H1 (cell line): Measurements from ENCODE around the gene C16orf90. TPM values are rescaled to one million over a fixed set of nuclear protein-coding genes. Genes with fewer than 3 reads are reported as not detected.

Experiments used
- CTCF ChIA-PET: fragments of 300-600 bp; sonication (Branson Sonifier 250); formaldehyde crosslinking; loops from one replicate; lab custom pipeline; 2021; ENCODE audit not compliant: partially characterized antibody; lab: Charles Lee
- POLR2A ChIA-PET: fragments of 300-600 bp; sonication (Branson Sonifier 250); formaldehyde crosslinking; loops from one replicate; lab custom pipeline; 2021; ENCODE audit warnings: inconsistent platforms; ENCODE audit not compliant: partially characterized antibody; lab: Charles Lee
- DNase-seq, 2 experiments: peaks; one replicate each; pipeline versions ENCODE4 v3.0.0 to v3.0.0-alpha.2; 2010 to 2022; ENCODE audit warnings: low spot score in 2 of 2, low read depth in 1 of 2, mixed read lengths in 1 of 2
- FAIRE-seq: peaks from 2 replicates; lab custom pipeline; 2011; peaks lifted over from hg19 to GRCh38; lab: Jason Lieb, UNC
- H2AFZ ChIP-seq: 2 replicates; pipeline ENCODE4 v1.8.1; 2012; ENCODE audit warnings: low read length, inconsistent platforms
- H2AK5ac ChIP-seq: 2 replicates; pipeline ENCODE4 v1.6.1; 2013; ENCODE audit warnings: low read depth, low read length
- H2BK120ac ChIP-seq: replicated peaks from 2 replicates; pipeline ENCODE3; 2013; ENCODE audit warnings: low read depth, low read length, inconsistent platforms
- H2BK12ac ChIP-seq: 2 replicates; pipeline ENCODE4 v1.6.1; 2013; ENCODE audit warnings: low read depth, low read length
- H2BK15ac ChIP-seq: 2 replicates; pipeline ENCODE4 v1.6.1; 2013; ENCODE audit warnings: low read length
- H2BK20ac ChIP-seq: 2 replicates; pipeline ENCODE4 v1.6.1; 2013; ENCODE audit warnings: low read length
- H2BK5ac ChIP-seq: 2 replicates; pipeline ENCODE4 v1.6.1; 2013; ENCODE audit warnings: low read depth, low read length
- H3K14ac ChIP-seq: 2 replicates; pipeline ENCODE4 v1.6.1; 2013; ENCODE audit warnings: inconsistent platforms; ENCODE audit not compliant: insufficient read length
- H3K18ac ChIP-seq: 2 replicates; pipeline ENCODE4 v1.6.1; 2013; ENCODE audit warnings: low read length; ENCODE audit errors: extremely low read depth
- H3K23ac ChIP-seq: 2 replicates; pipeline ENCODE4 v1.6.1; 2013; ENCODE audit warnings: inconsistent platforms; ENCODE audit not compliant: insufficient read length
- H3K23me2 ChIP-seq: 2 replicates; pipeline ENCODE4 v1.6.1; 2013; ENCODE audit warnings: low read depth, low read length
- H3K27ac ChIP-seq: 2 replicates; pipeline ENCODE4 v1.6.1; 2011; ENCODE audit warnings: low read depth, low read length, inconsistent platforms
- H3K27me3 ChIP-seq, 4 experiments: replicated peaks in 1 of 4; 1 replicate in 1 of 4; 2 replicates in 3 of 4; pipeline versions ENCODE4 v1.6.1 to v1.8.1; 2011 to 2013; ENCODE audit warnings: low read length in 3 of 4, mild to moderate bottlenecking in 3 of 4, inconsistent platforms in 2 of 4, mixed read lengths in 2 of 4, moderate library complexity in 1 of 4; ENCODE audit not compliant: control insufficient read depth in 3 of 4, insufficient read depth in 3 of 4; ENCODE audit errors: extremely low read depth in 1 of 4
- H3K36me3 ChIP-seq, 4 experiments: 2 replicates each; pipeline versions ENCODE4 v1.6.1 to v1.8.1; 2011 to 2013; ENCODE audit warnings: mild to moderate bottlenecking in 4 of 4, low read length in 3 of 4, moderate library complexity in 2 of 4, control low read depth in 1 of 4, inconsistent platforms in 1 of 4; ENCODE audit not compliant: insufficient read depth in 4 of 4, control insufficient read depth in 2 of 4
- H3K4ac ChIP-seq: replicated peaks from 2 replicates; pipeline ENCODE3; 2013; ENCODE audit warnings: low read length, low read depth, mixed read lengths, inconsistent platforms; ENCODE audit not compliant: insufficient read length
- H3K4me1 ChIP-seq, 4 experiments: replicated peaks in 1 of 4; 1 replicate in 1 of 4; 2 replicates in 3 of 4; pipeline versions ENCODE4 v1.6.1 to v1.8.1; 2011 to 2013; ENCODE audit warnings: low read length in 3 of 4, inconsistent platforms in 2 of 4, mixed read lengths in 1 of 4; ENCODE audit not compliant: insufficient read depth in 4 of 4, control insufficient read depth in 3 of 4
- H3K4me2 ChIP-seq, 2 experiments: 2 replicates each; pipeline versions ENCODE4 v1.6.1 to v1.8.1; 2011 to 2013; ENCODE audit warnings: low read depth in 2 of 2, low read length in 2 of 2, control low read depth in 1 of 2, inconsistent platforms in 1 of 2, mild to moderate bottlenecking in 1 of 2; ENCODE audit not compliant: insufficient read depth in 1 of 2
- H3K4me3 ChIP-seq, 4 experiments: fragments of 200-600, 300-600 bp in 1 of 4; sonication (generic), shearing (Covaris generic), sonication (Bioruptor Twin) in 1 of 4; 2 replicates each; pipeline versions ENCODE4 v1.5.1 to v1.8.1; 2011 to 2016; ENCODE audit warnings: low read length in 4 of 4, low read depth in 3 of 4, control low read depth in 2 of 4, inconsistent platforms in 2 of 4, mild to moderate bottlenecking in 2 of 4, mixed read lengths in 1 of 4, moderate library complexity in 1 of 4; ENCODE audit not compliant: insufficient read depth in 2 of 4; ENCODE audit errors: extremely low read depth in 1 of 4
- H3K56ac ChIP-seq: replicated peaks from 2 replicates; pipeline ENCODE3; 2013; ENCODE audit warnings: low read depth, mild to moderate bottlenecking, mixed read lengths, low read length, inconsistent platforms; ENCODE audit not compliant: insufficient read length
- H3K79me1 ChIP-seq: 2 replicates; pipeline ENCODE4 v1.6.1; 2013; ENCODE audit warnings: low read depth, low read length, control low read depth
- H3K79me2 ChIP-seq, 2 experiments: 2 replicates each; pipeline versions ENCODE4 v1.6.1 to v1.8.1; 2012 to 2013; ENCODE audit warnings: low read length in 2 of 2, mild to moderate bottlenecking in 2 of 2, inconsistent platforms in 1 of 2; ENCODE audit not compliant: insufficient read depth in 2 of 2, control insufficient read depth in 1 of 2
- H3K9ac ChIP-seq, 4 experiments: replicated peaks in 1 of 4; 1 replicate in 1 of 4; 2 replicates in 3 of 4; pipeline versions ENCODE4 v1.6.1 to v1.8.1; 2011 to 2013; ENCODE audit warnings: low read depth in 3 of 4, low read length in 3 of 4, control low read depth in 2 of 4, mild to moderate bottlenecking in 2 of 4, moderate library complexity in 2 of 4, inconsistent platforms in 1 of 4; ENCODE audit errors: extremely low read depth in 1 of 4
- H3K9me3 ChIP-seq, 2 experiments: 2 replicates each; pipeline versions ENCODE4 v1.6.1 to v1.8.1; 2012 to 2013; ENCODE audit warnings: mild to moderate bottlenecking in 2 of 2, moderate library complexity in 2 of 2, control low read depth in 1 of 2, inconsistent platforms in 1 of 2, low read depth in 1 of 2, low read length in 1 of 2, mixed read lengths in 1 of 2; ENCODE audit not compliant: insufficient read depth in 2 of 2
- H4K20me1 ChIP-seq, 2 experiments: replicated peaks in 1 of 2; 2 replicates each; pipeline versions ENCODE3 to v1.8.1; 2011 to 2013; ENCODE audit warnings: inconsistent platforms in 2 of 2, low read length in 2 of 2, mild to moderate bottlenecking in 1 of 2; ENCODE audit not compliant: insufficient read depth in 2 of 2, control insufficient read depth in 1 of 2
- H4K5ac ChIP-seq: 2 replicates; pipeline ENCODE4 v1.6.1; 2013; ENCODE audit warnings: low read length, low read depth, mixed read lengths, inconsistent platforms; ENCODE audit not compliant: insufficient read length
- H4K8ac ChIP-seq: 2 replicates; pipeline ENCODE4 v1.8.0; 2013; ENCODE audit warnings: mild to moderate bottlenecking, moderate library complexity, low read length, inconsistent platforms; ENCODE audit not compliant: insufficient read depth; ENCODE audit errors: extremely low read depth
- H4K91ac ChIP-seq: replicated peaks from 2 replicates; pipeline ENCODE3; 2013; ENCODE audit warnings: low read length, mixed read lengths, inconsistent platforms; ENCODE audit not compliant: insufficient read length
- BCL11A ChIP-seq, 2 experiments: IDR thresholded peaks; one replicate each; pipeline ENCODE4 v1.6.1; 2011; ENCODE audit warnings: low read depth in 2 of 2, low read length in 2 of 2, mild to moderate bottlenecking in 2 of 2
- CBX5 ChIP-seq: fragments of 300-800, 300-1000 bp; sonication (generic); IDR thresholded peaks from 2 replicates; pipeline ENCODE4 v1.7.1; 2016; ENCODE audit warnings: antibody characterized with exemption, low read length, low read depth
- CHD1 ChIP-seq: IDR thresholded peaks from 2 replicates; pipeline ENCODE4 v1.6.1; 2012; ENCODE audit warnings: low read depth, low read length, improper control_type of control experiment
- CREB1 ChIP-seq: IDR thresholded peaks from 2 replicates; pipeline ENCODE4 v1.6.1; 2012; ENCODE audit warnings: inconsistent platforms
- CTBP2 ChIP-seq: IDR thresholded peaks from 2 replicates; pipeline ENCODE4 v1.7.0; 2011; ENCODE audit warnings: borderline replicate concordance, mild to moderate bottlenecking, moderate library complexity, mixed read lengths, low read length; ENCODE audit not compliant: insufficient read depth, insufficient read length
- EGR1 ChIP-seq: IDR thresholded peaks from 2 replicates; pipeline ENCODE4 v1.6.1; 2011; ENCODE audit warnings: low read depth, low read length, borderline replicate concordance
- EZH2 ChIP-seq: fragments of 200-600 bp; sonication (generic); IDR thresholded peaks from 2 replicates; pipeline ENCODE4 v1.7.1; 2012; ENCODE audit warnings: low read depth, mild to moderate bottlenecking, moderate library complexity, low read length, inconsistent platforms; ENCODE audit not compliant: severe bottlenecking
- NANOG ChIP-seq: IDR thresholded peaks from 2 replicates; pipeline ENCODE4 v1.6.1; 2011; ENCODE audit warnings: low read length, low read depth, mild to moderate bottlenecking, inconsistent platforms; ENCODE audit not compliant: insufficient read depth, poor library complexity, severe bottlenecking
- NRF1 ChIP-seq: IDR thresholded peaks from 2 replicates; pipeline ENCODE4 v1.6.1; 2011; ENCODE audit warnings: mild to moderate bottlenecking, low read depth, low read length, improper control_type of control experiment
- RFX5 ChIP-seq: IDR thresholded peaks from 2 replicates; pipeline ENCODE4 v1.6.1; 2011; ENCODE audit warnings: low read depth, low read length, improper control_type of control experiment, borderline replicate concordance
- RNF2 ChIP-seq: fragments of 200-900, 300-1000 bp; sonication (generic); IDR thresholded peaks from 2 replicates; pipeline ENCODE4 v1.7.1; 2016; ENCODE audit warnings: borderline replicate concordance, low read depth, mild to moderate bottlenecking, antibody characterized with exemption, low read length; ENCODE audit not compliant: poor library complexity, severe bottlenecking; ENCODE audit errors: missing control alignments
- SAP30 ChIP-seq: fragments of 300-600 bp; sonication (generic); IDR thresholded peaks from 2 replicates; pipeline ENCODE4 v1.7.1; 2012; ENCODE audit warnings: low read length, moderate library complexity, mild to moderate bottlenecking, inconsistent platforms; ENCODE audit not compliant: insufficient read depth, insufficient replicate concordance
- TBP ChIP-seq: IDR thresholded peaks from 2 replicates; pipeline ENCODE4 v1.6.1; 2011; ENCODE audit warnings: low read depth, low read length, improper control_type of control experiment
- WGBS, 2 experiments: shearing (Covaris generic) in 1 of 2; methylation state at CpG; one replicate each; pipeline versions ENCODE4 v1.1.6 to v1.1.7; 2013 to 2015; ENCODE audit warnings: low lambda C conversion rate in 2 of 2, mixed read lengths in 2 of 2, inconsistent platforms in 1 of 2, low coverage in 1 of 2, missing lambda C conversion rate in 1 of 2; ENCODE audit not compliant: insufficient replicate concordance in 2 of 2, insufficient coverage in 1 of 2, insufficient read length in 1 of 2; ENCODE audit errors: extremely low coverage in 1 of 2, missing lambda C conversion rate in 1 of 2; 5-methylcytosine and 5-hydroxymethylcytosine counted together
- polyA plus RNA-seq, 7 experiments: library from polyadenylated mRNA; depleted of rRNA in 3 of 7; stranded (reverse) in 5 of 7; unstranded in 2 of 7; fragments of >200 nt in 5 of 7; fragments of 200-250 nt in 2 of 7; gene quantifications; 1 replicate in 5 of 7; 2 replicates in 1 of 7; 4 replicates in 1 of 7; pipeline versions ENCODE4 v1.2.1 to v1.2.3, GENCODE V29; 2011 to 2013; ENCODE audit warnings: missing spikeins in 2 of 7, mixed read lengths in 2 of 7
- total RNA-seq: library from RNA; stranded (reverse); fragmentation: NEBNext Ultra II Directional; extraction: Animal tissue kit (Norgen Biotek cat#: 25700); gene quantifications from 2 replicates; pipeline ENCODE4 v1.2.1, GENCODE V29; 2021

The C16orf90 gene
- total and polyA plus RNA-seq, 2 of the 8 experiments (the other 6 are each of a cell fraction or from before 2014, with no cell fraction given): not detected

- H3K14ac ChIP-seq: no peak overlapping the region
- H2BK120ac ChIP-seq: no peak overlapping the region
- peaks cover 0 to 3% (median 0%) of the 10 kb centered on the region in 4 experiments; a peak in 3 of 8 replicates for H3K36me3 ChIP-seq
- FAIRE-seq: no peak
- no peak overlapping the region for H2AK5ac ChIP-seq
- H3K27me3 ChIP-seq: no peaks in the 10 kb centered on the region
- no peak overlapping the region for H4K91ac ChIP-seq
- H3K4me1 ChIP-seq: peaks cover 0 to 24% (median 8%) of the 10 kb centered on the region in 4 experiments; a peak in 6 of 7 replicates
- H3K4me2 ChIP-seq: no peak overlapping the region
- no peak overlapping the region for H2BK15ac ChIP-seq
- H4K5ac ChIP-seq: no peak overlapping the region
- no peak overlapping the region for H3K23ac ChIP-seq
- H3K4ac ChIP-seq: no peak overlapping the region
- CTCF ChIA-PET: interaction anchor here (1.1 kb wide), 1 partner anchor 296 kb away, joined by 4 read pairs; no protein-coding TSS in a partner anchor
- no peak overlapping the region for H2BK20ac ChIP-seq
- H3K4me3 ChIP-seq: no peak overlapping the region
- no peak overlapping the region for H3K56ac ChIP-seq
- H2AFZ ChIP-seq: no peak overlapping the region
- H3K79me1 ChIP-seq: peaks cover 39% of the 10 kb centered on the region
- H3K79me2 ChIP-seq: peaks cover 14 to 98% of the 10 kb centered on the region in 2 experiments
- H3K27ac ChIP-seq: no peak overlapping the region
- H3K9me3 ChIP-seq: no peaks in the 10 kb centered on the region
- H4K20me1 ChIP-seq: peaks cover 12 to 20% of the 10 kb centered on the region in 2 experiments
- 97% methylated on average over 8 of the region's 8 CpGs; no CpG with 5 or more reads in 1 of the 2 experiments for WGBS, 2 experiments
- no peak for DNase-seq
- H2BK5ac ChIP-seq: no peak overlapping the region
- peak overlapping the region; percentile 84; the same call in 1 of the 2 replicates for H2BK12ac ChIP-seq
- no peak overlapping the region for H3K9ac ChIP-seq
- no peak overlapping the region for H3K18ac ChIP-seq
- POLR2A ChIA-PET: interaction anchor here (1.5 kb wide), 1 partner anchor 10 kb away, joined by 6 read pairs; no protein-coding TSS in a partner anchor
- H3K23me2 ChIP-seq: no peaks in the 10 kb centered on the region
- H4K8ac ChIP-seq: no peak overlapping the region
- no peak for TF ChIP-seq SAP30
- no peak for TF ChIP-seq BCL11A (IDR thresholded peaks at IDR 0.05; ENCODE audit: low read depth in 2 of 2, low read length in 2 of 2)
- TF ChIP-seq RNF2: no peak
- no peak for TF ChIP-seq EZH2
- no peak for TF ChIP-seq RFX5
- no peak for TF ChIP-seq NRF1
- TF ChIP-seq CBX5: no peak
- TF ChIP-seq CREB1: no peak
- no peak for TF ChIP-seq NANOG
- no peak for TF ChIP-seq EGR1
- no peak for TF ChIP-seq CTBP2
- no peak for TF ChIP-seq CHD1
- TF ChIP-seq TBP: no peak
These were observed 28.1 kb downstream of the C16orf90 start for GRCh38 chr16:3467182-3467581.
